Thoracic aorta (tissue), 2 donors: ENCODE data around the gene IGFLR1. TPM values are rescaled to one million over a fixed set of nuclear protein-coding genes. Genes with fewer than 3 reads are reported as not detected.

Experiments
- ATAC-seq: fragments of 150-250 bp; one replicate; pipeline ENCODE4 v1.8.0; 2017; ENCODE audit warnings: low read depth; ENCODE audit not compliant: insufficient number of reproducible peaks, low FRiP score
- DNase-seq: peaks from one replicate; pipeline ENCODE4 v3.0.0-alpha.2; 2020; ENCODE audit warnings: low spot score
- H3K27ac ChIP-seq, 2 donors: fragments of 200-600 bp; sonication (generic); 1 replicate in 1 of 2; 2 replicates in 1 of 2; pipeline ENCODE4 v1.5.1; 2016; ENCODE audit warnings: mild to moderate bottlenecking in 2 of 2, moderate library complexity in 2 of 2
- H3K27me3 ChIP-seq: fragments of 200-600 bp; sonication (generic); replicated peaks from 2 replicates; pipeline ENCODE4 v1.6.0; 2016; ENCODE audit warnings: mild to moderate bottlenecking; ENCODE audit not compliant: insufficient read depth
- H3K36me3 ChIP-seq: fragments of 200-600 bp; sonication (generic); one replicate; pipeline ENCODE4 v1.5.1; 2016
- H3K4me1 ChIP-seq, 2 donors: fragments of 200-600 bp; sonication (generic); 1 replicate in 1 of 2; 2 replicates in 1 of 2; pipeline versions ENCODE4 v1.5.1 to v1.6.0; 2016; ENCODE audit warnings: low read depth in 2 of 2, mild to moderate bottlenecking in 1 of 2; ENCODE audit not compliant: control insufficient read depth in 1 of 2
- H3K4me3 ChIP-seq: fragments of 200-600 bp; sonication (generic); 2 replicates; pipeline ENCODE4 v1.5.1; 2016; ENCODE audit warnings: mild to moderate bottlenecking
- H3K9me3 ChIP-seq: fragments of 200-600 bp; sonication (generic); 2 replicates; pipeline ENCODE4 v1.5.1; 2016
- CTCF ChIP-seq: fragments of 200-600 bp; sonication (generic); IDR thresholded peaks from one replicate; pipeline ENCODE4 v1.5.1; 2019; ENCODE audit warnings: antibody characterized with exemption
- total RNA-seq, 2 donors: library from RNA; depleted of rRNA; stranded (reverse); fragments of >200 nt; gene quantifications; one replicate each; pipeline versions ENCODE4 v1.1.0 to v1.2.3, GENCODE V29; 2016

IGFLR1 gene
- total RNA-seq, 2 donors from 2014 or later, result 6.9 to 13.1 TPM

- no peak for TF ChIP-seq CTCF
- no peak for DNase-seq
- no peak for ATAC-seq
- no peak overlapping the region for H3K4me3 ChIP-seq
- no peaks in the 10 kb centered on the region for H3K4me1 ChIP-seq
- H3K36me3 ChIP-seq, result peaks cover 18% of the 10 kb centered on the region
- no peaks in the 10 kb centered on the region for H3K27me3 ChIP-seq
- H3K9me3 ChIP-seq, result no peaks in the 10 kb centered on the region
- no peak overlapping the region for H3K27ac ChIP-seq
These were observed 43.0 kb upstream of the IGFLR1 start for GRCh38 chr19:35785339-35785627.

- H3K36me3 ChIP-seq, result peaks cover 21% of the 10 kb centered on the region
- no peak for DNase-seq
- no peaks in the 10 kb centered on the region for H3K4me1 ChIP-seq
- ATAC-seq, result no peak
- TF ChIP-seq CTCF, result no peak
- no peaks in the 10 kb centered on the region for H3K9me3 ChIP-seq
- no peaks in the 10 kb centered on the region for H3K27me3 ChIP-seq
- no peak overlapping the region for H3K4me3 ChIP-seq
- no peak overlapping the region for H3K27ac ChIP-seq
These were observed 42.5 kb upstream of the IGFLR1 start for GRCh38 chr19:35784503-35785338.

- no peak for ATAC-seq
- H3K27me3 ChIP-seq, result no peaks in the 10 kb centered on the region
- H3K27ac ChIP-seq, result no peak overlapping the region
- peaks cover 21% of the 10 kb centered on the region for H3K36me3 ChIP-seq
- DNase-seq, result no peak
- no peaks in the 10 kb centered on the region for H3K4me1 ChIP-seq
- no peak overlapping the region for H3K4me3 ChIP-seq
- no peak for TF ChIP-seq CTCF
- H3K9me3 ChIP-seq, result no peaks in the 10 kb centered on the region
These were observed 41.5 kb upstream of the IGFLR1 start for GRCh38 chr19:35783469-35784434.

GRCh38 chr19:35782589-35782988, 40.3 kb upstream of the IGFLR1 start:
- ATAC-seq (no peak), DNase-seq (no peak)
- TF ChIP-seq CTCF, result no peak
- no peaks in the 10 kb centered on the region for H3K4me1 ChIP-seq
- peaks cover 21% of the 10 kb centered on the region for H3K36me3 ChIP-seq
- no peaks in the 10 kb centered on the region for H3K9me3 ChIP-seq
- H3K27me3 ChIP-seq, result no peaks in the 10 kb centered on the region
- H3K4me3 ChIP-seq, result no peak overlapping the region
- no peak overlapping the region for H3K27ac ChIP-seq

GRCh38 chr19:35781650-35782049, 39.4 kb upstream of the IGFLR1 start:
- Histone ChIP-seq H3K4me1 (peaks cover 0 to under 1% of the 10 kb centered on the region in 2 donors), H3K9me3 (no peaks in the 10 kb centered on the region), H3K27me3 (no peaks in the 10 kb centered on the region), H3K27ac (no peak overlapping the region), H3K4me3 (no peak overlapping the region), H3K36me3 (peaks cover 21% of the 10 kb centered on the region)
- DNase-seq (no peak), ATAC-seq (no peak)
- TF ChIP-seq CTCF, result no peak
